Tongue (tissue), 2 donors: Measurements from ENCODE around the gene RPL36. TPM values are rescaled to one million over a fixed set of nuclear protein-coding genes. Genes with fewer than 3 reads are reported as not detected.
"Not testable (repeated sequence)": the region's sequence is repeated elsewhere in the genome, so short reads cannot be mapped to it uniquely, and the experiment has no call there.

Experiments used
- DNase-seq: peaks from one replicate; pipeline ENCODE4 v3.0.0-alpha.2; 2015
- total RNA-seq: library from RNA; depleted of rRNA; stranded (reverse); fragments of >200 nt; gene quantifications from one replicate; pipeline ENCODE4 v1.2.3, GENCODE V29; 2014

RPL36 gene
- total RNA-seq, 1 donor from 2014 or later = 293 TPM

- no peak for DNase-seq
These were observed 15.4 kb upstream of the RPL36 start for GRCh38 chr19:5674714-5675113.

GRCh38 chr19:5676105-5676771, 13.9 kb upstream of the RPL36 start:
- peak; percentile 94 for DNase-seq

- DNase-seq = peak; percentile 89
These were observed 13.4 kb upstream of the RPL36 start for GRCh38 chr19:5676772-5677105.

GRCh38 chr19:5677136-5677535, 13.0 kb upstream of the RPL36 start:
- no peak for DNase-seq

- DNase-seq = no peak
These were observed 12.5 kb upstream of the RPL36 start for GRCh38 chr19:5677580-5677979.

- DNase-seq = no peak
These were observed 11.9 kb upstream of the RPL36 start for GRCh38 chr19:5678071-5678718.

GRCh38 chr19:5679289-5680083, 10.6 kb upstream of the RPL36 start:
- DNase-seq = no peak

GRCh38 chr19:5680084-5680436, 10.0 kb upstream of the RPL36 start:
- peak; percentile 46 for DNase-seq

- peak; percentile 100 for DNase-seq
These were observed 9.4 kb upstream of the RPL36 start, which contains the start of the genes HSD11B1L and MICOS13 for GRCh38 chr19:5680437-5681368. Gene HSD11B1L, plus strand, starts transcription at chr19:5681027. Its CDS starts 3,806 bp downstream, at chr19:5684833. Gene MICOS13, minus strand, starts transcription at chr19:5680516. Its CDS starts 30 bp downstream, at chr19:5680486.

GRCh38 chr19:5681391-5682106, 8.5 kb upstream of the RPL36 start:
- DNase-seq = no peak

GRCh38 chr19:5682107-5682482, 8.0 kb upstream of the RPL36 start:
- DNase-seq = no peak

GRCh38 chr19:5683177-5683886, 6.8 kb upstream of the RPL36 start:
- no peak for DNase-seq

- DNase-seq = no peak
These were observed 5.2 kb upstream of the RPL36 start for GRCh38 chr19:5684694-5685430.

- DNase-seq = no peak
These were observed 3.8 kb upstream of the RPL36 start for GRCh38 chr19:5686326-5686646.

GRCh38 chr19:5686647-5687359, 3.3 kb upstream of the RPL36 start:
- peak; percentile 97 for DNase-seq

- no peak for DNase-seq
These were observed 2.5 kb upstream of the RPL36 start for GRCh38 chr19:5687360-5688198.

- DNase-seq = not testable (repeated sequence)
These were observed 1.7 kb upstream of the RPL36 start for GRCh38 chr19:5688262-5688881.
